GM19193 (cell line): Measurements from ENCODE around the gene NMNAT2.

Experiments used
- POLR2A ChIP-seq: IDR thresholded peaks from 4 replicates; pipeline ENCODE4 v1.6.1; 2011; ENCODE audit not compliant: insufficient read depth, insufficient read length; ENCODE audit errors: extremely low read depth

Gene NMNAT2

DNA sequence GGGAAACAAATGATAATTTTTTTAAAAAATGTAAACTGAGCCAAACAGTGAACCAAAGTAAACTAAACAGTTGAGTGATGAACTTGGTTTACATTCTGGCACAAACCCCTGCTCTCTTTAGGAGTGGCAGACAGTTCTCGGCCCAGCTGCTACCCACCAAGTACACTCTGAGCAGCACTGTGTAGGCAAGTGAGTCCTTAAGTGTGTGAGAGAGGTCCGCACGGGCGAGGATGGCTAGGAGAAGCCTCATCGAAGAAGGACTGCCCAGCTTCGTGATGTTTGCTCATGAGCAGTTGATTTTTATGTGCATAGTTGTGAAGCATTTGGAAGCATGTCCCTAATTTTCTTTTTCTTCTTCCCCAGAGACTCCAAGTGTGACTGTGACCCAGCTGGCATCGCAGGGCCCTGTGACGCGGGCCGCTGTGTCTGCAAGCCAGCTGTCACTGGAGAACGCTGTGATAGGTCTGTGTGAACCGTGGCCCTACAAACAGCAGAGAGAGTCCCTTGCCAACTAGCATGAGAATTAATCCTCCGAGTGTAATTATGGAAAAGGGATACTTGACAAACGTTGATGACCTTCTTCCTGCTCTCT, 200.1 kb downstream of the NMNAT2 start:
- no peak for TF ChIP-seq POLR2A

DNA sequence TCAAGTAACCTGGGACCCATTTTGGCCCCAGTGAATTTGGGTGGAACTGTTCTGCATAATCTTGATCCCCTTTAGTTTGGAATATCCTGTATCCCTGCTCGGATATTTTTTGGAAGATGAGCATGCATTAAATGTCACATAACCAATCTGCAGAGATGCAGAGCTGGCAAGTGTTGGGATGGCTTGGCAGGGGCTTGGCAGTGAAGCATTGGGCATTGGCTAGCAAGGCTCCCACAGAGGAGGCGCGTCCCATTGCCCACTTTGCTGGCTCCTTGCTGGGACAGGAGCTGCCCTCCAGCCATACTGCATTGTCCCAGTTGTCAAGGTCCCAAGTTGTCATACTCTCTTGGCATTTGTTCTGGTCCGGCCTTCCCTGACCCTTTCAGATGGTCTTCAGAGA, 202.2 kb downstream of the NMNAT2 start:
- no peak for TF ChIP-seq POLR2A

DNA sequence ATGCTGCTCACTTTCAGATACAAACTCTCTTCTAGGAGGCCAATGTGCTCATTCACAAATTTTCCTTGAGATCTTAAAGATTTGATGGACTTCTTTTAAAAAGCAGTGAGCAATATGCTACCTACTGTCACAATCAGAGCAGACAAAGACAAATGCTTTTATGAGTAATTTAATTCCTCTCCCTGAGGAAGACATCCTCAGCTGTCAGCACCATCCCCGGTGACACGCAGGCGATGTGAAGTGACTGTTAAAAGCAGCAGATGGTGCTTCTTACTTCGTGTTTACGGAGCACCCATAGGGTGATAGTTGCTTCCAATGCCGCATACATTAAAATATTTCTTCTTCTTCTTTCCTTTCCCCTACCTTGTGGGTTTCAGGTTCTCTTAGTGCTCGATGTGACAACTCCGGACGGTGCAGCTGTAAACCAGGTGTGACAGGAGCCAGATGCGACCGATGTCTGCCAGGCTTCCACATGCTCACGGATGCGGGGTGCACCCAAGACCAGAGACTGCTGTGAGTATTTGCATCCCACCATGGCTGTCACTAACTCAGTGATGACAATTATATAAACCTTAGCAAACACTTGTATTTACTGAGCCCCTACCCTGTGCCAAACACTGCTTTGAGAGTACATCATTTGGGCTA, 203.0 kb downstream of the NMNAT2 start:
- TF ChIP-seq POLR2A: no peak

DNA sequence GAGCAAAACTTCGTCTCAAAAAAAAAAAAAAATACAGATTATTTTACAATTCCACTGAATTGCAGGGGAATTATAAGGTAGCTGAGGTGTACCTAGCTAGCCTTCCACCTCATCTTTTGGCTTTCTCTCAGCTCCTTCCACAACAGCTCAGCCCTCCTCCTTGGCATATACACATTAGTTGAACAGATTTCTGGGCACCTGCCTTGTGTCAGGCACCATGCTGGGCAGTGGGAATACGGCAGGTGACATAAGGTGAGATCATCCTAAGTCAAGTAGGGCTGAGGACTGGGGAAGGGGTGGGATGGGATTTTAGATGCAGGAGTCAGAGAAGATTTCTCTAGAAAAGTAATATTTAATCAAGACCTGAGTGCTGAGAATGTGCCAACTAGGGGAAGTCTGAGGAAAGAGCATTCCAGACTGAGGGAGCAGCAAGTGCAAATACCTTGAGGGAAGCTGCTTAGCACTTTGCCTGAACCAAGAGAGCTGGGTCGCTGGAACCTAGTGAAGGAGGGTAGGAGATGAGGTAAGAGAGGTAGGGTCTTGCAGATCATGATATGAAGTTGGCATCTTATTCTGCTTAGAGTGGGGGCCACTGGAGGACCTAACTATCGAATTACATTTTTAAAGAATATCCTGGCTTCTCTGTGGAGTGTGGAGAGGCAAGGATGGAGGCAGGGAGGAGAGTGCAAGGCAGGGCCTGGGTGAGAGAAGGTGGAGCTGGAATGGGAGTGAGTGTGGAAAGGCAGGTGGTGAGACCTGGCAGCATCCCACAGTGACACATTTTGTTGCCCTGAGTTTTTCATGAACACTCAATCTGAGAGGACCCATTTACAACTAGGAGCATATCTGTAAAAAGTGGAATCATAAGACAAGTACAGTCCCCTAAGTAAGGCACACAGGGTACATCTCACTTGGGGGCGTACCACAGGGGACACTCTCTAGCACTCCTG, 203.9 kb downstream of the NMNAT2 start:
- no peak for TF ChIP-seq POLR2A

DNA sequence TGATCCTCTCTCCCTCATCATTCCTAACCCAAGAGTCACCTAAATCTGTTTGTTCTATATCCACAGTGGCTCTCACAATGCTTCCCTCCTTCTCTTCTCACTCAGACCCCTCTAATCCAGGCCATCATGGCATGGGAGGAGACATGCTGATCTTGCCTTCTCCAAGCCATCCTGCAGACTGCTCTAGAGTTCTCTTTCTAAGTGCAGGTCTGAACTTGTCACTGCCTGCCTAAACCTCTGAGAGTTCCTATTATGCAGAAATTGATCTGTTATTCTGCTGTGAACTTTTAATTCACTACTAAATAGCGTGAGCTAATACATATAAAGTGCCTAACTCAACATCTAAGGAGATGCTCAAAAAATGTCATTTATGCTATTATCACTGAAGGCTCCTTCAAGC, 205.3 kb downstream of the NMNAT2 start:
- no peak for TF ChIP-seq POLR2A

DNA sequence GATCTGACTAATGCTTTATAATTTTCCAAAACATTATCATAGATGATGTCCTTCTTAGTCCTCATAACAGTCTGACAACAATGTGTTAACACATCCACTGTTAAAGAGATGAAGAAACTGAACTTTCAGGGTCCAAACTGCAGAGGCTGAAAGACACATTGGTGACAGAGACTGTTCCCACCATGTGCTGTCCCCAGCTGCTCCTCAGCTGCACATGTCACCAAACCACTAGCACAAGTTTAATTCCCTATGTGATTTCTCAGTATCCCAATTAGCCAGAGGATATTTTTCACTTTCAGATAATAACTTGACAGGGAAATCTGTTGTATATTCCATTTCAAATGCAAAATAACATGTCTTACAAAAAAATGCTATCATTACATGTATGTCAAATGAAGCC, 207.5 kb downstream of the NMNAT2 start:
- TF ChIP-seq POLR2A: no peak

DNA sequence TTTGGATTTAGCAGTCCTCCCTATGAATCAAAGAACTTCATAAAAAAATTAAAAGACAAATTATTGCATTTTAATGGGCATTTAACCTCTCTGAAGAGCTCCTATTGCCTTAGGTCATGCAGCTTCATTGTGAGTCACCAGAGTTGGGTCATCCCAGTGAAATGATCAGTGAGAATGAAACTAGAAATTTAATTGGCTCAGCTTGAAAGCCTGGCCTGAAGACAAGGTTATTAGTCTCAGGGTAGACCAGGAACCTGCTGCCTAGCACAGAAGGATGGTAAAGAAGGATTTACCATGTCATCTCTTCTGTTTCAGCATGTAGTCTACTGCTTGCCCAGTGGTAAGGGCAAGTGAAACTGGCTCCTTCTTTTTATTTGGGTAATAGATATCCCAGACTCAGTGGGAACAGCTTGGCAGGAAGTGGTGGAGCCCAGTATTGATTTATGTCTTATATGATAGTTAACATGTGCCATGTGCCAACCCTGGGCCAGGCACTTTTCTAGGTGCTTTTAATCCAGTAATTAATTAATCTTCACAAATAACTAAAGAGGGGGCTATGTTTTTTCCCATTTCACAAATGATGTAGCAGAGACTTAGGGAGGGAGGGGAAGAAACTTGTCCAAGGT, 208.5 kb downstream of the NMNAT2 start:
- no peak for TF ChIP-seq POLR2A

DNA sequence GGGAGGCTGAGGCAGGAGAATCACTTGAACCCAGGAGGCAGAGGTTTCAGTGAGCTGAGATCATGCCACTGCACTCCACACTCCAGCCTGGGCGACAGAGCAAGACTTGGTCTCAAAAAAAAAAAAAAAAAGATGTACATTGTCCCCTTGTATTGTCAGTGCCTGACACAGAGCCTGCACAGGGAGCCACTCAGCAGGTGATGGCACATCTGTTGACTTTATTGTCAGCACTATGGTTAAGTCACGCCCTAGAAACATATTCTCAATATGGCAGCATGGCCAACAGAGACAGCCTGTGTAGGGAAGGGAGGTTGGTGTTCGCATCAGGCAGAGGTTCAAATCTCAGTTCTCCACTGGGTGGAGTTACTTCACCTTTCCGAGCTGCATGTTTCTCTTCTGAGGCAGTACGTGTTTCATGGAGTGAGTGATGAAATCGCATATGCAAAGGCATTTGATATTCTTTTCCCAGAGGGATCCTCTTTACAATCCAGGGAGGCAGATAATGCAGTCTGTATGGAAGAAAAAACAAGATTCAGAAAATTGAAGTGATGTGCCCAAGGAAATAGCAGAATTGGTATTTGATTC, 211.6 kb downstream of the NMNAT2 start:
- TF ChIP-seq POLR2A: no peak

DNA sequence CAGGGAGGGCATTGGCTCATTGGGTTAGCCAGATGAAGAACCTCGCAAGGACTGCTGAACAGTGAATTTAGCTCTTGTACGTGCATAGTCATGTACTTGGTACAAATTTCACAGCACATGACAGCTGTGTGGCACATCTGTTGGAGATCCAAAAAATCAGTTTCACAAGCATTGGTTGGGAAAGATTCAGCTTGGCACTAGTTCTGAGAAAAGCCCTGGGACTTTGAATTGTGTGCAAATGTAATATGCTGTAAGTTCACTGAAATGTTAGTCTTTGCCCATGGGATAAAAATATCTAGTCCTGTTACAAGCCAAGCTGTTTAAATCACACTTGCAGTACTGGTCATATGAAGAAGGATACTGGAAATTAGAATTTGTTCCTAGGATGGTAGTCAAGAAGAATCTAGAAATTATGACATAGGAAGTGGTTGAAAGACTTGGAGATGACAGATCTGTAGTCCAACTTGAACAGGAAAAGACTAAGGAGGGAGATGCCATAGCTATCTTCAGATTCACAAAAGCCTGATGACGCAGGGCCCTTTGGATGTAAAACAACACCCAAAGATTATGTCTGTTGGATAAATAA, 212.9 kb downstream of the NMNAT2 start:
- TF ChIP-seq POLR2A: no peak

DNA sequence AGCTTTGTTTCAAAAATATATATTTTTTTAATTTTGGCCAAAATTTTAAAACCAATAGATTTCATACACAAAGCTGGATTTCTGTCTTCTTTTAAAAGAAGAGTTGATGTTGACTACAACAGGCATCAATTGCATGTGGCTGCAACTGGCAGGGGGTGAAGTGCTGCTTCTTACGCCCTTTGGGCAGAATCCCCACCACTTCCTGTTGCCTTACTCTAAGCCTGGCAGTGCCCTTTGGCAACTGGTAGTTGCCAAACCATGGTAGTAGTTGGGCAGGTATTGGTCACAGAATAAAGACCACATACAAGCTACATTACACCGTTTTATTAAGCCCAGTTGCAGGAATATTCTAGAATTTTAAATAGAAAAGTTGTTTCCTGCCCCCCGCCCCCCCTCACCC, 215.1 kb downstream of the NMNAT2 start:
- TF ChIP-seq POLR2A: no peak

DNA sequence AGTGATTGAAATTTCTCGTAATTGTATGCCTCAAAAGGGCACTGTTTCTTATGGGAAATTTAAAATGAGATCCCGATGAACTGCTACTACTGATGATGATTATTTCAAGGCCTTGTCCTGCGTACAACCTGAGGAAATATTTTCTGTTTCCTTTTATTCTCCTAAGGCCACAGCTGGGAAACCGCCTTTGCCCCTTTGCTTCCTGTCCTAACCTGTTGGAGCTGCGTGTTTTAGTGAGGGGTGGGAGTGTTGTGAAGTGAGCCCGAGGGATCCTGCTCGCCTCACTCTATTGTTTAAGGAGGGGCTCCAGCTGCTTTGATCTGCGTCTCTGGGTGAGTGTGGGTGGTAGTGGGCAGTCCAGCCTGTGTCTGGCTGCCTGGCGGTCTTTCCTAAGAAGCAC, 217.7 kb downstream of the NMNAT2 start:
- TF ChIP-seq POLR2A: no peak

DNA sequence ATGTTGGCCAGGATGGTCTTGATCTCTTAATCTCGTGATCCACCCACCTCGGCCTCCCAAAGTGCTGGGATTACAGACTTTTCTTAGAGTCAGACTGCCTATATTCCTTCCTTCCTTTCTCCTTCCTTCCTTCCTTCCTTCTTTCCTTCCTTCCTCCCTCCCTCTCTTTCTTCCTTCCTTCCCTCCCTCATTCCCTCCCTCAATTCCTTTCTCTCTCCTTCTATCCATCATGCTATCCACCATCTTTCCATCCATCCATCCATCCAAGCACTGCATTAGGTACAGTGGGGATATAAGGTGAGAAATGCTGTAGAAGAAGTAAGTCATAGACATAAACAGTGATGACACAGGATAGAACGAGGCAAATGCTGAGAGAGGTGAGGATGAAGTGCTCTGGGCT, 218.9 kb downstream of the NMNAT2 start:
- no peak for TF ChIP-seq POLR2A

DNA sequence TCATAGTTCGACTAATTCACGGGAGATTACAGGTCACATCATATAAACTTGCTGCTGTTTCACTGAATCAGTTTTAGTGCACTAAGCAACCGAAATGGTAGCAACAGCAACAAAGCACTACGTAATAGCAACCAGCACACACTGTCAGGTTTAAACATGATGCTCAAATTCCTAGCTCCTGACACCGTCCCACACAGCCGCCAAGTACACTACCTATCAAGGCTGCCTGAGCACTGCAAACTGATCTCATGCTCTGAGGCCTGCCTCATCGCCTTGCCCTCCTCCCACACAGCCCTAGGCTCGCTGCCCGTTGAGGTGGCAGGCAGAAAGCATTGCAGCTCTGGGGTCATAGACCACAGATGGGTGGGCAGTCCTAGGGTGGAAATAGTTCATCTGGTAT, 219.7 kb downstream of the NMNAT2 start:
- TF ChIP-seq POLR2A: no peak
